ENCODE data around the gene SPCS1.
"Not testable (repeated sequence)": the region's sequence is repeated elsewhere in the genome, so short reads cannot be mapped to it uniquely, and the experiment has no call there.

The SPCS1 gene

GRCh38 chr3:52705688-52706686, at the start of gene SPCS1, which contains the start of gene GLT8D1:
Gene SPCS1, plus strand, starts transcription at chr3:52706106. Its CDS starts 141 bp downstream, at chr3:52706247.
Gene GLT8D1, minus strand, starts transcription at chr3:52705791. Its CDS starts 5,331 bp downstream, at chr3:52700460.
- peak; percentile 76 to 78 for DNase-seq (ENCODE audit: low read depth in 1 of 2, low spot score in 1 of 2)

GRCh38 chr3:52660046-52660445, 45.9 kb upstream of the SPCS1 start:
- DNase-seq (ENCODE audit: low read depth in 1 of 2, low spot score in 1 of 2): no peak

GRCh38 chr3:52663098-52663497, 42.8 kb upstream of the SPCS1 start:
- no peak for DNase-seq (ENCODE audit: low read depth in 1 of 2, low spot score in 1 of 2)

GRCh38 chr3:52670621-52671521, 35.0 kb upstream of the SPCS1 start:
- DNase-seq (ENCODE audit: low read depth in 1 of 2, low spot score in 1 of 2): no peak

- DNase-seq (ENCODE audit: low read depth in 1 of 2, low spot score in 1 of 2): no peak
These were observed 34.2 kb upstream of the SPCS1 start for GRCh38 chr3:52671676-52672075.

- DNase-seq (ENCODE audit: low read depth in 1 of 2, low spot score in 1 of 2): not testable (repeated sequence)
These were observed 29.7 kb upstream of the SPCS1 start for GRCh38 chr3:52676201-52676600.

- no peak for DNase-seq (ENCODE audit: low read depth in 1 of 2, low spot score in 1 of 2)
These were observed 27.4 kb upstream of the SPCS1 start for GRCh38 chr3:52678265-52679198.

- DNase-seq (ENCODE audit: low read depth in 1 of 2, low spot score in 1 of 2): no peak
These were observed 26.7 kb upstream of the SPCS1 start for GRCh38 chr3:52679199-52679538.

- no peak for DNase-seq (ENCODE audit: low read depth in 1 of 2, low spot score in 1 of 2)
These were observed 26.1 kb upstream of the SPCS1 start for GRCh38 chr3:52679811-52680210.

- DNase-seq (ENCODE audit: low read depth in 1 of 2, low spot score in 1 of 2): no peak
These were observed 24.3 kb upstream of the SPCS1 start for GRCh38 chr3:52681596-52681995.

- DNase-seq (ENCODE audit: low read depth in 1 of 2, low spot score in 1 of 2): no peak
These were observed 23.9 kb upstream of the SPCS1 start for GRCh38 chr3:52682016-52682415.

- no peak for DNase-seq (ENCODE audit: low read depth in 1 of 2, low spot score in 1 of 2)
These were observed 22.3 kb upstream of the SPCS1 start for GRCh38 chr3:52683611-52684010.

GRCh38 chr3:52684184-52684583, 21.7 kb upstream of the SPCS1 start:
- DNase-seq (ENCODE audit: low read depth in 1 of 2, low spot score in 1 of 2): no peak

- peak; percentile 57 to 66 for DNase-seq (ENCODE audit: low read depth in 1 of 2, low spot score in 1 of 2)
These were observed 20.6 kb upstream of the SPCS1 start for GRCh38 chr3:52685285-52685708.

GRCh38 chr3:52685709-52686691, 19.9 kb upstream of the SPCS1 start, which contains the start of the genes GNL3 and PBRM1:
Gene GNL3, plus strand, starts transcription at chr3:52686032. Its CDS starts 61 bp downstream, at chr3:52686093.
Gene PBRM1, minus strand, starts transcription at chr3:52685913.
- peak; percentile 85 to 89 for DNase-seq (ENCODE audit: low read depth in 1 of 2, low spot score in 1 of 2)

GRCh38 chr3:52688266-52688665, 17.6 kb upstream of the SPCS1 start:
- DNase-seq (ENCODE audit: low read depth in 1 of 2, low spot score in 1 of 2): no peak

- DNase-seq (ENCODE audit: low read depth in 1 of 2, low spot score in 1 of 2): no peak
These were observed 16.8 kb upstream of the SPCS1 start for GRCh38 chr3:52689151-52689550.

- DNase-seq (ENCODE audit: low read depth in 1 of 2, low spot score in 1 of 2): no peak
These were observed 15.3 kb upstream of the SPCS1 start for GRCh38 chr3:52690560-52690959.

GRCh38 chr3:52693071-52693470, 12.8 kb upstream of the SPCS1 start:
- no peak for DNase-seq (ENCODE audit: low read depth in 1 of 2, low spot score in 1 of 2)
